Upper lobe of left lung (tissue), 6 donors: ENCODE results near the gene BIRC6. TPM values are rescaled to one million over a fixed set of nuclear protein-coding genes. Genes with fewer than 3 reads are reported as not detected.

Experiments
- small RNA-seq, 4 donors: library from RNA; depleted of rRNA; stranded (forward); fragments of <200 nt; gene quantifications; one replicate each; pipeline ENCODE3, GENCODE V24; 2016
- total RNA-seq, 6 donors: library from RNA; depleted of rRNA in 4 of 6; stranded (reverse); fragments of >200 nt in 4 of 6; gene quantifications; one replicate each; pipeline versions ENCODE4 v1.1.0 to v1.2.1, GENCODE V29; 2016 to 2021
- donor health status: DM: no; HTN: no; CAD: no; lungs with moderate emphysema.
- donor health status: DM: no; HTN: yes; CAD: no; lungs with severe emphysema.

Gene BIRC6
- total RNA-seq, 6 donors from 2014 or later, result 60.4 to 198 (median 101) TPM

Small RNA genes within 50 kb of the gene (small RNA-seq; reads per million reads assigned to genes)
- gene MIR4765 (0 reads per million in 4 donors), gene MIR558 (0 reads per million in 4 donors)

Other genes starting within 250 kb of the BIRC6 start
- gene SLC30A6, start 191.2 kb upstream of the BIRC6 start, total RNA-seq, result 10 to 100 TPM in 5 of 6 donors, 1 to 10 TPM in 1; 3.6 to 30.4 (median 18.7) TPM
- 10 to 100 TPM in 3 of 6 donors, 1 to 10 TPM in 3; 6.3 to 22.4 (median 10.6) TPM for gene NLRC4, start 92.1 kb upstream of the BIRC6 start, total RNA-seq
- 10 to 100 TPM; 13.1 to 46.5 (median 18.9) TPM for gene YIPF4, start 79.1 kb upstream of the BIRC6 start, total RNA-seq